HG03139 (cell line): ENCODE data around the gene ROGDI.

Experiments
- ATAC-seq: cut with Tn5 transposase; IDR thresholded peaks from one replicate; pipeline ENCODE4 v1.9.1; 2021; ENCODE audit not compliant: unreplicated experiment

Gene ROGDI

GRCh38 chr16:4801962-4802658 is at the start of gene ROGDI:
ROGDI (minus strand) TSS chr16:4802633; CDS start chr16:4802571, 62 bp downstream.
- ATAC-seq = peak; percentile 42

GRCh38 chr16:4850211-4850610 is 47.8 kb upstream of the ROGDI start:
- no peak for ATAC-seq

GRCh38 chr16:4847774-4848587 is 45.5 kb upstream of the ROGDI start:
- peak; percentile 9 for ATAC-seq

- peak; percentile 87 for ATAC-seq
These were observed 44.7 kb upstream of the ROGDI start, which contains the start of the genes GLYR1 and UBN1 for GRCh38 chr16:4846901-4847773. GLYR1 (minus strand) TSS chr16:4847288; CDS start chr16:4847265, 23 bp downstream. UBN1 (plus strand) TSS chr16:4847481; CDS start chr16:4852918, 5,437 bp downstream.

GRCh38 chr16:4846503-4846900 is 44.1 kb upstream of the ROGDI start:
- peak; percentile 29 for ATAC-seq

GRCh38 chr16:4840984-4841383 is 38.6 kb upstream of the ROGDI start:
- no peak for ATAC-seq

- ATAC-seq = no peak
These were observed 37.5 kb upstream of the ROGDI start for GRCh38 chr16:4839942-4840341.

- no peak for ATAC-seq
These were observed 35.5 kb upstream of the ROGDI start for GRCh38 chr16:4837733-4838501.

GRCh38 chr16:4836727-4837126 is 34.3 kb upstream of the ROGDI start:
- no peak for ATAC-seq

- no peak for ATAC-seq
These were observed 31.2 kb upstream of the ROGDI start for GRCh38 chr16:4833584-4833983.

GRCh38 chr16:4832698-4833343 is 30.4 kb upstream of the ROGDI start:
- ATAC-seq = no peak

GRCh38 chr16:4831616-4832015 is 29.2 kb upstream of the ROGDI start:
- no peak for ATAC-seq

GRCh38 chr16:4830408-4830807 is 28.0 kb upstream of the ROGDI start:
- ATAC-seq = no peak

- ATAC-seq = no peak
These were observed 26.3 kb upstream of the ROGDI start for GRCh38 chr16:4828567-4829321.

GRCh38 chr16:4826980-4827379 is 24.5 kb upstream of the ROGDI start:
- ATAC-seq = no peak

- no peak for ATAC-seq
These were observed 24.1 kb upstream of the ROGDI start for GRCh38 chr16:4826526-4826925.

GRCh38 chr16:4825196-4825595 is 22.8 kb upstream of the ROGDI start:
- ATAC-seq = no peak

GRCh38 chr16:4820652-4821051 is 18.2 kb upstream of the ROGDI start:
- ATAC-seq = no peak

- ATAC-seq = no peak
These were observed 12.2 kb upstream of the ROGDI start for GRCh38 chr16:4814542-4815173.
